ENCODE results near the gene AMFR.

The AMFR gene

GRCh38 chr16:56360117-56361008 lies 65.0 kb downstream of the AMFR start:
- no peak for DNase-seq

DNA sequence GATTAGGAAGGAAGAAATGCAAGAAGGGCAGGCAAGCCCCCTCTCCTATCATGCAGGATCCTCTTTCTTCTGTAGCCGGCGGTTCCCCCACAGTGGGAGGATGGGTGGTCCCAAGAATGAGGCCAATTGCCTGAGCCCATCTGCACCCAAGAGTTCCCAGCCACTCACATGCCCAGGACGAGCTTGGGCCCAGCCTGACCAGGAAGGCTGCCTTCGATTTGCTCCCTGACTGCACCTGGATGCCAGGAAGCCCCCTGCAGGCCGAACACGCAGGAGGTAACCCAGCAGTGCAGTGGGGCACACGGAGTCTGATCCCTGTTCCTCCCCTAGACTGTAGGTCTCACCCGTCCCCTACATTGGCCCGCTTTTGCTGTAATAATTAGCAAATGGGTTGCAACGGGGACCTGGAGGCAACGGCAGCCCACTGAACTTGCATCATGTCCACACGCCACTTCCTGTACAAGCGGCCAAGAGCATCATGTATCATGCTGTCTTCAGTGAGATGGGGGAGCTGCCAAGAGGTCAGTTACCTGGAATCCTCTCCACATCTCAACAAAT lies 67.5 kb downstream of the AMFR start:
- peak; percentile 47 for DNase-seq

DNA sequence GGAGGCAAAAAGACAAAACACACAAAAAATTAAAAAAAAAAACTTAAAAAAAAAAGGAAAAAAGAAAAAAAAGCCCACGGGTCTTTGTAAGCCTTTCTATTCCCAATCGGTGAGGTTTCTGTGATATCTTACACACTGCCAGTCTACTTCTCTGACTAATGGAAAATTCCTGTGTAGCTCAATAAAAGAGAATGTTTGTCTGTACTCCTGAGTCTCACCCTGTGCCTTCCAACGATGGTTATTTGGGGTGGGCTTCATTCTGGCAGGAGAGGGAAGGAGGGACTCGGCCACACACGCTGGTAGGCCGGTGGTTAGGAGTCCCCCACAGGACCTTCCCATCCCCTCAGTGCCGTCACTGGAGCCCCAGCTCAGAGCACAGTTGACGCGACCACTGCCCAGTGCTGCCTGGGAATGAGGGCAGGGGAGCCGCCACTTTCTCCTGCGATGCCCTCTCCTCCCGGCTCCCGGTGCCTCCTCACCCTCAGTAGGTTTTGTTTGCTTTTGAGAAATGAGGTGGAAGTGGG lies 68.0 kb downstream of the AMFR start:
- peak; percentile 54 for DNase-seq

DNA sequence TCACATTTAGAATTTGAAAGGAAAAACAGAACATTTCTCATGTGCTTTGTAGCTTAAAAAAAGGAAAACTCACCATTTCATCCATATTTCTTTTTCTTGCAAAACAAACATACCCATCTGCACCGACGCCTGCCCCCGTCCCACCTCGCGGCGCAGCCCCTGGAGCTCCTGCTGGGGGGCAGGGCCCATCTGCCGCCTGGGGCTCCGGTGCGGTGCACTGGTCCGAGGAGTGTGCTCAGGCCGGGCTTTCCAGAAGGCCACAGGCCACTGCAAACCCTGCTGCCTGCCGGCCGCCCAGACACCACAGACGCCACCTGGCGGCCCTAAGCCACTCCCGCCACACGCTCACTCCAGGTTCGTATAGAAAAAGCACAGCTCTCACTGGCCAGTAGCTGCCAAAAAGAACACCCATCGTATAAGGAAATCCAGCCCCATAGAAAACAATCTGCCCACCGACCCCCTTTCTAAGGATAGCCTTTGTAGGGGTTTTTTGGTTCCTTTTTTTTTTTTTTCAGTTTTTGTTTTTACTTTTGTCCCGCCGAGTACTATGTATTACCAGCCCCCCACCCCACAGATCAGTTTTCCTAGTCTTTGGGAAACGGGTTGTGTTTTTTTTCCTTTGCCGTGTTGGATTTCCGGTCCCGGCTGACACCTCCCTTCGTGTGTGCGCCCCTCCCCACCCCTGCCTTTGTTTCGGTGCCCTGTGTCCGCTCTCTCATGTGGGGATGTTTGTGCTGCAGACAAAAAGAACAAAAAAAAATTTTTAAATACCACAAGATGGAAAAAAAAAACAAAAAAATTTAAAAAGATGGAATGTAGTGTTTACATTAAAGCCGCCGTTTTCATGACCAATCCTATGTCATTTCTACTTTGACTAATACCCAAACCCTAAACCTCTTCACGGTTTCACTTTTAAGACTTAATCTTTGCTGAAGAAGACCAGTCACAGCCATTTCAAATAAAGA lies 68.8 kb downstream of the AMFR start:
- DNase-seq, result peak; percentile 77

- peak; percentile 46 for DNase-seq
Observed at GRCh38 chr16:56355786-56356275, 69.5 kb downstream of the AMFR start.

- peak; percentile 45 for DNase-seq
Observed at GRCh38 chr16:56355221-56355620, 70.1 kb downstream of the AMFR start.

DNA sequence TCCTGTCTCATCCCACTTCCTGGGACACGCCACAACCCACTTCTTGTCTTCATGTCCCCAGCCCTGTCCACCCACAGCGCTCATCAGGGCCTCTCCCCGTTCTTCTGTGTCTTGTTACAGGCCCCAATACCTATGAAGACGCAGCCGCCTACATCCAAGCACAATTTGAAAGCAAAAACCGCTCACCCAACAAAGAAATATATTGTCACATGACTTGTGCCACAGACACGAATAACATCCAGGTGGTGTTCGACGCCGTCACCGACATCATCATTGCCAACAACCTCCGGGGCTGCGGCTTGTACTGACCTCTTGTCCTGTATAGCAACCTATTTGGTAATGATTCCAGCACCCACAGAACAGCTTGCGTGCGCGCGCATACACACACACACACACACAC lies 70.6 kb downstream of the AMFR start:
- peak; percentile 38 for DNase-seq

- DNase-seq, result peak; percentile 45
Observed at GRCh38 chr16:56354016-56354415, 71.3 kb downstream of the AMFR start.

DNA sequence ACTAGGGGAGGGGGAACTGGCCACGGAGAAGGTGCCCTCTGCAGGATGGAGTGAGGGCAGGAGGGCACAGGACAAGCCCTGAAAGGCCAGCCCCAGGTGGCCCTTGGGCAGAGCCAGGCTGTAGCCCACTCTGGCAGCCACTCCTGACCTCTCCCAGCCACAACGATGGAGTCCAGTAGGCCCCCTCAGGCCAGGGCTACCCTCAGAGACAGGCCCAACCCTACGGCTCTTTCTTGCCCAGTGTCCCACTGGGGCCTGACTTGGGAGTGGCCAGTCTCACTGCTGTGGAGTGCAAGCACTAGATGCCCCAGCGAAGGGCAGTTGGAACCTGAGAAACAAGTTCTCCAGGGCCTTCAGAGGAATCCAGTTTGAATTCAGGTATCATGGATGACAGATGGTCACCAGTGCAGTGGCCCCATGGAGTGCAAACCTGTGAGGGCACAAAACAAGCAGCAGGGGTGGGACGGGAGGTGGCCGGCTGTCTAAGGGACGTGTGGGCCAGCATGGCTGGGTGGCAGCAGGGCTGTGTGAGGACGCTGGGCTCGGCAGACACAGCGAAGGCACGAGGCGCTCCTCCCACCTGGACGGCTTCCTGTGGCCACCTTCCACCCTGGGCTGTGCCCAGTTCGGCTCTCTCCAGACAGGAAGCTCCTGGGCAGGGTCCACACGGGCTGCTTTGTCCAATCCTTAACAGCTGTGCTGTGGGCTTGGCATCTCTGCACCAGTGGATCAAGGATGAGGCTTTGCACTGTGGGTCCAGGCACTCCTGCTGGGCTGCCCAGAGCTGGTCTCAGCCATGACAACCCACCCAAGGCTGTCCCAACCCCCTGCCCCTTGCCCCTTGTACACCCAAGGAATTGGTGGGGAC lies 72.1 kb downstream of the AMFR start:
- DNase-seq, result peak; percentile 45

DNA sequence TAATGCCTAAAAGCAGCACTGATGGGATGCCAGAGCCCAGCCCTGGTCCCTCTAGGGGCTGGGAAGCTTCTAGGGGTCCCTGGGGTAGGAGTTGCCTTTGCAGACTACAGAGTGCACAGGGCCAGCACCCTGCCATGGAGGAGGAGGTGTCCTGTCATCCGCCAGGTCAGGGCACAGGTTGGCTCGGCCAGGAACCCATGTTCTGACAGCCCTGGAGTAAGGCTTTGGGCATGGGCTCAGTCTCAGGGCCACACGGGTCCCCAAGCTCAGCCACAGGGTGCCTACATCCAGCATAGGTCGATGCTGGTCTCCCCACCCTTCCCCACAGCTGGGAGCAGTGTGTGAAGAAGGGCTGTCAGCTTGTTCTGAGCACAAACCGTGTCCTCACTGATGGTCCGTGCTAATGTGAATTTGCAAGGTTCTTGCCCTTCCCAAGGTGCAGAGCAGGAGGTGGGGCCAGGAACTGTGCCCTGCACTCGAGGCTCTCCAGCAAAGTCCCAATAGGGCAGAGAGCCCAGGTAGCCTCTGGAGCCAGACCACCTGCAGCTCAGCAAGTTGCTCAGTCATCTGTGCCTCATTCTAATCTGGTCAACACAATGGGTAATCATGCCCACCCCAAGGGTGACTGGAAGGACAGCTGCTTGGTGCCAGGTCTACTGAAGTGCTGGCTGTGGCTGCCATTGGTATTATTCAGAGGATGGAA lies 72.8 kb downstream of the AMFR start:
- DNase-seq, result no peak

DNA sequence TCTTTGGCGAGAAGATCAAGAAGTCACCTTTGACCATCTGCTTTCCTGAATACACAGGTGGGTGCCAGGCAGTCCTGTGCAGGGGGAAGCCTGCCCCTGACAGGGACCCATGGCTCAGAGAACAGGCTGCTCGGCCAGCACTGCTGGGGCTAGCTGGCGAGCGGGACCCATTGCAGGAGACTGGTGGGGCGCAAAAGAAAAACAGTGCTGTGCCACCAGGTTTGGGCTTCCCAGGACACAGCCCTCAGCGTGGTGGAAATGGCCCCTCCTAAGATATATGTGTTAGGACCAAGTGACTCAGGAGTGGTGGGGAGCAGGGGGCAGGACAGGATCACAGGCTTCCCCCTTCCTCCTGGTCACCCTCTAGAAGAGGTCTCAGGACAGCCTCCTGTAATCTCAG lies 73.9 kb downstream of the AMFR start:
- no peak for DNase-seq

DNA sequence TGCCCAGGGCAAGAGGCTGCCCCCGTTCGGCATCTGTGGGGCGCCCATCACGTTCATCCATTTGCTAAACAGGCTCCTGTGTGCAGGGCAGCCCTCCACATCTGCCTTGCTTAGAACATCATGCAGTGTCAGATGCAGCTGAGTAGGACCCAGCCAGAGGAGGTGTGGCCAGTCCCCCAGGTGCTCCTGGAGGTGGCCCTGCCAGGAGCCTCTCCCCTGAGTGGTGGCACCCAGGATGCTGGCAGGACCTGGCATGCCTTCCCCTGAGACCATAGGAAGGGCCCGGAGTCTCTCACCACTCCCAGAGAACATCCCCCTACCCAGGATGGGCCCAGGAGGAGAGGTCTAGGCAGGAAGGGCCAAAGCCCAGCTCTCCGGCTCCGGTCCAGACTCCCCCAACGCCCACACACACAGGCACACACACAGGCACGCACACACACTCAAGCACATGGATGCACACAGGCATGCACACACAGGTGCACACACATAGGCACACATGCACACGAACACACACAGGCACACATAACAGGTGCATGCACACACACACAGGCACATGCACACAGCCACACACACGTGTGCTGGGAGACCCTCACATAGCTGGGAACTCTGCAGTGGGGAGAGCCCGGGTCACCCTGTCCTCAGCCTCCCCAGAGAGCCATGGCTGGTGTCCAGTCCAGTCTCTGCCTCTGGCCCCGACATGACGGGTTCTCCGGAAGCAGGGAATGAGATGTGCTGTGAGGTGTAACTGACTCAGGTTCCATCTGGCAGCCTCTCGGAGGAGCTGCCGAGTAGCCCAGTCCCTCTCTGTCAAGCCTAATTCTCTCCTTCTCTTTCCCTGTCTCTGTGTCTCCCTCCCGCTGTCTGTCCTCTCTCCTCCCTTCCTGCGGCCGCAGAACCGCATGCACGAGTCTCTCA lies 74.6 kb downstream of the AMFR start:
- DNase-seq, result no peak

DNA sequence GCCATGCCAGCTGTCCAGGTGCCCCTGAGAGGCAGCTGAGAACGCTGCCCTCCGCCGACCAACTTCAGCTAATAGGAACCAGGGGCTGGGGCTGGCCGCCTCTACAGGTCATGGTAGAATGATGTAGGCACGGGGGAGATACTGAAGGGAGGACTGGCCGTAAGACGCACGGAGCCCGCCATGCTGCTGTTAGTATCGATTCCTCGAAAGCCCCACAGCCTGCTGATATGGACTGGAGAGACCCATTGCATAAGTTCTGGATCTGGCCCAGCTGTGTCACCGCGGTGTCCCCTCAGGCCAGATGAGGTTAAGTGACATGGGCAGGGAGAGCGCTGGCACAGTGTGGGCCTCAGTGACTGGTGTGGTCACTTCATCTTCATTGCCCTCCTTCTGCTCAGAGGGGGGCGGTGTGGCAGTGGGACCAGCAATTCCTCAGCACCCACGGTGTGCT lies 75.6 kb downstream of the AMFR start:
- no peak for DNase-seq

DNA sequence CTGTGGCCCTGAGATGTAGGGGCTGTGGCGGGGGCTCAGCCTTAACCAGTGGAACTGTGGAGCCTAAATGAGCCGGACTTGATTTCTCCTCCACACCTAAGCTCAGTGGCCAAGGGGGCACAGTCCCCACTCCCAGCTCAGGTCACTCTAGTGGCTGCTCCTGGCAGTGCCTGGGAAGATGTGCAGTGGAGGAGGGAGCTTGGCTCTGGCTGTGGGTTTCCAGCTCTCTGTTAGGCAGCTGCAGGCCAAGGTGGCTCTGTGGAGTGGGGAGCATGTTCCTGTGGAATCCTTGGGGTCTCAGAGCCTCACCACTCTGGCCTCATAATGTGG lies 76.3 kb downstream of the AMFR start:
- no peak for DNase-seq

DNA sequence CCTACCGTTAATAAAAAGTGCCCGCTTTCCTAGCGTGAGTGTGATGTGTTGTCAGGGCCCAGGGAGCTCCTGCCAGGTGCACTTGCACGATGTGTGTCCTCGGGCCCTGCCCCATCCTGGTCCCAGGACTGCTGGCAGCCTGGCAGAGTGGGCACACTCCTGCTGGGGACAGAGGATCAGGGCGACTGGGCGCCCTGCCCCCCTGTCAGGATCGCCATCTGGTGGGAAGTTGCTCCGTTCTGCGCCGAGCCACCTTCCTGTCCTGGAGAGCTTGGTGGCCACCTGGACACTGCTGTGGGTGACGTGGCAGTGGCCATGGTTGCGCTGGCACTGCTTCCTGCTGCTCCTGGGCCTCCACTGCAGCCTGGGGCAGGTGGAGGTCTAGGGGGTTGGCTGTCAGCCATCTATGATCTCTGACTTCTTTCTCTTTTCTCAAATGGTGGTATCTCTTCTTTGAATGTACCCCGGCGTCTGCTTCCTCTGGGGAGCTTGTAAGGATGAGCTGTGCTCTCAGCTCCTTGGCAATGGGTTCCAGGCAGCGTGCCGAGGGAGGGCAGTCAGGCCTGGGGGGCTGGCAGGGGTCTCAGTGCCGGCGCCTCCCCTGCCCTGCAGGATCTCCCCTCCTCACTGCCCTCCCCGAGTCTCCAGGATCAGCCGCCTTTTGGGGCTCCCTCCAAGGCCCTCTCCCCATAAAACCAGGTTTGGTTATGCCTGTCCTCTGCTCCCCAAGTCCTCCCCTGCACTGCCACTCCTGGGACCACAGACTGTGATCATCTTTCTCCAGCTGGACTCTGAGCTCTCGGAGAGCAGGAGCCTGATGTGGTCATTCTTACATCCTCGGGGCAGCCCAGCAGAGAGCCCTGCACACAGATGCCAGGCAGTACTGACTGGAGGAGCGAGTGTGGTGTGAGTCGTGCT lies 76.9 kb downstream of the AMFR start:
- DNase-seq, result no peak

DNA sequence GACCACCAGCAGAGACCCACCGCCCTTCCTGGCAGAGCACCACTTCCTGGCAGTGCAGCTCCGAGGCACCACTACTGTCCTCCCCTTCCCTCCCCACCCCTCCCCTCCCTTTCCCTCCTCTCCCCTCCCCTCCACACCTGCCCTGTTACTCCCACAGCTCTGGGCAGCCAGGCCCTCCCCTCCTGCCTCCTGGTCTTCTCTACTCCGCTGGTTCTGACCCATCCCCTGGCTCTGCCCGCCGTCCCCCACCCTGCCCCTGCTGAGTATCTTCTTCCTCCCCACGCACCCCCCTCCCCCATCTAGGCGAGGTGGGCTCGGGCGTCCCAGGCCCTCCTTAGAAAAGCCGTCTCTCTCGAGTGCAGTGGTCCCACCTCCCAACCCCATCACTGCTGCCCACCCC lies 77.7 kb downstream of the AMFR start:
- DNase-seq, result no peak

DNA sequence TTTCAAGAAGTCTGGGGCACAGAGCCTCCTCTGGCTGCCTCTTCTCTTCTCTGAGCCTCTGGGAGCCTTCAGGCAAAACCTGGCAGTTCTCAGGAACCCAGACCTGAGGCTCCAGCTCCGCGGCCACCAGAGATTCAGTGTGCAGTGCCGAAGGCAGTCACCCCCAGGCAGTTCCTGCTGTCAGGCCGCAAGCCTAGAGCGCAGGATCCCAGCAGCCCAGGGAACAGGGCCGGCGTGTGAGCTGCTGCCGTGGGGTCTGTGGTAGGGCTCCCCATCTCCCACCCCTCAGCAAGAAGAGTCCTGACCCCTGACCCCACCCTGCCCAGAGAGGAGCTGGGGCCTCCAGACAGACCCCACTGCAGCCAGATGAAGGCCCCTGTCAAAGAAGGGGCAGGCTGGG lies 78.2 kb downstream of the AMFR start:
- DNase-seq, result no peak

GRCh38 chr16:56346131-56346890 lies 79.0 kb downstream of the AMFR start:
- DNase-seq, result no peak
